Mammary epithelial cell (primary cell): ENCODE results near the gene LYPD6B.

Experiments used
- EZH2 ChIP-seq: IDR thresholded peaks from 2 replicates; pipeline ENCODE4 v1.6.1; 2012; ENCODE audit warnings: low read length, inconsistent platforms, borderline replicate concordance
- TF ChIP-seq, protein P1 (sequence below), 2 donors: IDR thresholded peaks in 1 of 2; conservative IDR thresholded peaks in 1 of 2; 2 replicates each; pipeline ENCODE4 v1.5.1; 2011 to 2012; ENCODE audit warnings: inconsistent platforms in 2 of 2, low read length in 2 of 2, mild to moderate bottlenecking in 2 of 2, control low read depth in 1 of 2, low read depth in 1 of 2; ENCODE audit not compliant: insufficient read depth in 1 of 2; ENCODE audit errors: extremely low read depth in 1 of 2

DNA sequence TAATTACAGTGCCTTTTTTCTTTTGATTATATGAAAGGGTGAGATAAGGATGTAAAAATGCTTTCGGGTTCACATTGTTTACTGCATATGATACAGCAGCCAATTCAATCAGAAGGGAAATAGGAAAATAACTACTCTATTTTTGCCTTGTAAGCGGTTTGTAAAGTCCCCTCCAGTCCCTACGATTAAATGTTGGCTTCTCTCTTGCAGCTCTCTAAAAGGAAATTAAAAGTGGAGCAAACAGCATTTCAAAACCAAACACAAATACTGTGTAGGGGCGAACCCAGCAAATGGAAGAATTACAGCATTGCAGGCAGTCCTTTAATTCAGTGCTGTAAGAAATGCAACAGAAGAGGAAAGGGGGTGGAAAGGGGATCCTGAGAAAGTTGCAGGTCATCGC lies 18.9 kb downstream of the LYPD6B start:
- TF ChIP-seq, protein P1, sequence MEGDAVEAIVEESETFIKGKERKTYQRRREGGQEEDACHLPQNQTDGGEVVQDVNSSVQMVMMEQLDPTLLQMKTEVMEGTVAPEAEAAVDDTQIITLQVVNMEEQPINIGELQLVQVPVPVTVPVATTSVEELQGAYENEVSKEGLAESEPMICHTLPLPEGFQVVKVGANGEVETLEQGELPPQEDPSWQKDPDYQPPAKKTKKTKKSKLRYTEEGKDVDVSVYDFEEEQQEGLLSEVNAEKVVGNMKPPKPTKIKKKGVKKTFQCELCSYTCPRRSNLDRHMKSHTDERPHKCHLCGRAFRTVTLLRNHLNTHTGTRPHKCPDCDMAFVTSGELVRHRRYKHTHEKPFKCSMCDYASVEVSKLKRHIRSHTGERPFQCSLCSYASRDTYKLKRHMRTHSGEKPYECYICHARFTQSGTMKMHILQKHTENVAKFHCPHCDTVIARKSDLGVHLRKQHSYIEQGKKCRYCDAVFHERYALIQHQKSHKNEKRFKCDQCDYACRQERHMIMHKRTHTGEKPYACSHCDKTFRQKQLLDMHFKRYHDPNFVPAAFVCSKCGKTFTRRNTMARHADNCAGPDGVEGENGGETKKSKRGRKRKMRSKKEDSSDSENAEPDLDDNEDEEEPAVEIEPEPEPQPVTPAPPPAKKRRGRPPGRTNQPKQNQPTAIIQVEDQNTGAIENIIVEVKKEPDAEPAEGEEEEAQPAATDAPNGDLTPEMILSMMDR (conservative IDR thresholded peaks at IDR 0.05 in 1 of 2, IDR thresholded peaks at IDR 0.05 in 1 of 2; ENCODE audit: extremely low read depth in 1 of 2, insufficient read depth in 1 of 2, low read depth in 1 of 2, low read length in 2 of 2) = no peak
- no peak for TF ChIP-seq EZH2
